HepG2 (cell line): ENCODE results near the gene INAFM1. TPM values are rescaled to one million over a fixed set of nuclear protein-coding genes. Genes with fewer than 3 reads are reported as not detected.

Experiments
- BORCS8-MEF2B ChIP-seq: sonication (generic); formaldehyde crosslinking; IDR thresholded peaks from 2 replicates; pipeline ENCODE4 v1.8.0; 2022; ENCODE audit warnings: mild to moderate bottlenecking, missing genetic modification reagents
- MIER3 ChIP-seq: IDR thresholded peaks from 2 replicates; pipeline ENCODE4 v1.6.1; 2016; ENCODE audit warnings: missing compliant biosample characterization, borderline replicate concordance
- MYC ChIP-seq: sonication (generic); formaldehyde crosslinking; IDR thresholded peaks from 2 replicates; pipeline ENCODE4 v1.9.0; 2021; ENCODE audit warnings: missing genetic modification reagents, borderline replicate concordance
- RFX1 ChIP-seq: fragments of 450-650 bp; IDR thresholded peaks from 2 replicates; pipeline ENCODE4 v1.6.1; 2017
- SIN3B ChIP-seq: fragments of 150-350 bp; IDR thresholded peaks from 2 replicates; pipeline ENCODE4 v1.6.1; 2014; ENCODE audit warnings: low read length
- SIX4 ChIP-seq: sonication (generic); formaldehyde crosslinking; IDR thresholded peaks from 2 replicates; pipeline ENCODE4 v1.4.0; 2020; ENCODE audit warnings: missing genetic modification reagents
- SOX6 ChIP-seq, 2 experiments: fragments of 450-650 bp in 1 of 2; sonication (generic) in 1 of 2; formaldehyde crosslinking in 1 of 2; IDR thresholded peaks; 2 replicates each; pipeline versions ENCODE4 v1.4.0 to v1.6.1; 2017 to 2020; ENCODE audit warnings: antibody characterized with exemption in 1 of 2, mild to moderate bottlenecking in 1 of 2, missing genetic modification reagents in 1 of 2
- ZBTB25 ChIP-seq: IDR thresholded peaks from 2 replicates; pipeline ENCODE4 v1.6.1; 2018; ENCODE audit warnings: missing genetic modification reagents
- ZFP82 ChIP-seq: sonication (generic); formaldehyde crosslinking; IDR thresholded peaks from 2 replicates; pipeline ENCODE4 v1.5.1; 2020; ENCODE audit warnings: mild to moderate bottlenecking, missing genetic modification reagents, borderline replicate concordance
- ZNF224 ChIP-seq: sonication (generic); formaldehyde crosslinking; IDR thresholded peaks from 2 replicates; pipeline ENCODE4 v1.5.0; 2020; ENCODE audit warnings: mild to moderate bottlenecking, missing genetic modification reagents
- ZNF329 ChIP-seq: sonication (generic); formaldehyde crosslinking; IDR thresholded peaks from 2 replicates; pipeline ENCODE4 v1.9.0; 2021; ENCODE audit warnings: low read depth, mild to moderate bottlenecking, missing genetic modification reagents
- ZNF333 ChIP-seq: sonication (generic); formaldehyde crosslinking; IDR thresholded peaks from 2 replicates; pipeline ENCODE4 v1.4.0; 2020; ENCODE audit warnings: mild to moderate bottlenecking, missing genetic modification reagents, borderline replicate concordance
- ZNF512 ChIP-seq: sonication (generic); formaldehyde crosslinking; IDR thresholded peaks from 2 replicates; pipeline ENCODE4 v1.4.0; 2020; ENCODE audit warnings: mild to moderate bottlenecking, missing genetic modification reagents
- ZNF589 ChIP-seq: sonication (generic); formaldehyde crosslinking; conservative IDR thresholded peaks from 2 replicates; pipeline ENCODE4 v1.8.0; 2022; ENCODE audit warnings: mild to moderate bottlenecking, moderate library complexity, missing genetic modification reagents
- ZNF614 ChIP-seq: IDR thresholded peaks from 2 replicates; pipeline ENCODE4 v1.6.1; 2018; ENCODE audit warnings: missing biosample characterization, missing genetic modification reagents, inconsistent platforms, borderline replicate concordance
- ZNF776 ChIP-seq: sonication (generic); formaldehyde crosslinking; IDR thresholded peaks from 2 replicates; pipeline ENCODE4 v1.4.0; 2020; ENCODE audit warnings: mild to moderate bottlenecking, missing genetic modification reagents
- ZNF883 ChIP-seq: sonication (generic); formaldehyde crosslinking; IDR thresholded peaks from 2 replicates; pipeline ENCODE4 v1.5.1; 2020; ENCODE audit warnings: mild to moderate bottlenecking, missing genetic modification reagents; ENCODE audit errors: not compliant biosample characterization
- polyA plus RNA-seq, 8 experiments: library from polyadenylated mRNA; depleted of rRNA in 3 of 8; stranded (reverse) in 7 of 8; unstranded in 1 of 8; fragments of >200 nt; fragmentation: Illumina TruSeq in 4 of 8; extraction: Trizol in 4 of 8; gene quantifications; 2 replicates each; pipeline versions ENCODE4 v1.2.1 to v1.2.3, GENCODE V29; 2011 to 2016; ENCODE audit warnings: low read depth in 4 of 8, missing spikeins in 1 of 8, mixed read lengths in 1 of 8; ENCODE audit not compliant: insufficient read depth in 1 of 8
- total RNA-seq, 5 experiments: library from RNA; depleted of rRNA; stranded (reverse); fragments of >200 nt; fragmentation: Illumina TruSeq; extraction: Trizol; gene quantifications; 2 replicates each; pipeline ENCODE4 v1.2.3, GENCODE V29; 2016; ENCODE audit warnings: low read depth in 1 of 5
- TF ChIP-seq, protein P1 (sequence below): sonication (generic); formaldehyde crosslinking; IDR thresholded peaks from 2 replicates; pipeline ENCODE4 v1.4.0; 2020; ENCODE audit warnings: missing genetic modification reagents
- TF ChIP-seq, protein P2 (sequence below): sonication (generic); formaldehyde crosslinking; IDR thresholded peaks from 2 replicates; pipeline ENCODE4 v1.4.0; 2020; ENCODE audit warnings: missing genetic modification reagents
- TF ChIP-seq, protein P3 (sequence below): sonication (generic); formaldehyde crosslinking; IDR thresholded peaks from 2 replicates; pipeline ENCODE4 v1.4.0; 2020; ENCODE audit warnings: mild to moderate bottlenecking, missing genetic modification reagents
- TF ChIP-seq, protein P4 (sequence below): IDR thresholded peaks from 2 replicates; pipeline ENCODE4 v1.6.1; 2016; ENCODE audit warnings: control low read depth

The INAFM1 gene
- total and polyA plus RNA-seq, 2 of the 13 experiments (the other 11 are each of a cell fraction or from before 2014, with no cell fraction given) = 0.88 to 1.9 TPM

DNA sequence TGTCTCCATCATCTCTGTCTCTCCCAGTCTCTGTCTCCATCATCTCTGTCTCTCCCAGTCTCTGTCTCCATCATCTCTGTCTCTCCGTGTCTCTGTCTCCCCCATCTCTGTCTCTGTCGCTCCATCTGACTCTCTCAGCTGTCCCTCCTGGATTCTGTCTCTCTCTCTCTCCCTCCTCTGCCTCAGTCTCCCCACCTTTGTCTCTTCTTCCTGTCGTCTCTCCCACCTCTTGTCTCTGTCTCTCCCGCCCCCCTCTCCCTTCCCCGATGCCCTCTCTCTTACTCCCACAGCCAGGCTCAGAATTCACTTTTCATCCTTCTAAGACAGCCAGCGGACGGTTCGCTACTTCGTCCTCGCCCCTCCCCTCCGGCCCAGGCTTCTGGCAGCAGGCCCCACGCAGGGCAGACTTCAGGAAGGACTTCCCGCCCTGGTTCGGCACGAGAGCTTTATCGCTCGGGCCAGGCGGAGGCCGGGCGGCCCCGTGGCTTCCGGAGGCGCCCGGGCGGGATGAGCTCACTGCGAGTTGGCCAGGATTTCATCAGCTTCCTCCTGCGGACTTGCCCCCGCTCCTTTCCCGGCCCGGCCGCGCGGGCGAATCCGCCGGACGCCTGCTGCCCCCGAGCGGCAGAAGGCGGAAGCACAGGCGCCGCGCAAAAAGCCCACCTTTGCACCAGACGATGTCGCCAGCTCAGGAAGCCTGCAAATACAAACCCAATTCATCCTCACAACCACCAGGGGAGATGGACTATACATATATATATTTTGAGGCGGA lies 30.7 kb upstream of the INAFM1 start (continued):
- TF ChIP-seq, protein P1, sequence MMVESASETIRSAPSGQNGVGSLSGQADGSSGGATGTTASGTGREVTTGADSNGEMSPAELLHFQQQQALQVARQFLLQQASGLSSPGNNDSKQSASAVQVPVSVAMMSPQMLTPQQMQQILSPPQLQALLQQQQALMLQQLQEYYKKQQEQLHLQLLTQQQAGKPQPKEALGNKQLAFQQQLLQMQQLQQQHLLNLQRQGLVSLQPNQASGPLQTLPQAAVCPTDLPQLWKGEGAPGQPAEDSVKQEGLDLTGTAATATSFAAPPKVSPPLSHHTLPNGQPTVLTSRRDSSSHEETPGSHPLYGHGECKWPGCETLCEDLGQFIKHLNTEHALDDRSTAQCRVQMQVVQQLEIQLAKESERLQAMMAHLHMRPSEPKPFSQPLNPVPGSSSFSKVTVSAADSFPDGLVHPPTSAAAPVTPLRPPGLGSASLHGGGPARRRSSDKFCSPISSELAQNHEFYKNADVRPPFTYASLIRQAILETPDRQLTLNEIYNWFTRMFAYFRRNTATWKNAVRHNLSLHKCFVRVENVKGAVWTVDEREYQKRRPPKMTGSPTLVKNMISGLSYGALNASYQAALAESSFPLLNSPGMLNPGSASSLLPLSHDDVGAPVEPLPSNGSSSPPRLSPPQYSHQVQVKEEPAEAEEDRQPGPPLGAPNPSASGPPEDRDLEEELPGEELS = peak; percentile 55; the same call in 1 of the 2 replicates
- TF ChIP-seq SIN3B (no peak), MIER3 (CRISPR knock-in tag) (peak; percentile 71; the same call in 1 of the 2 replicates), SOX6 (IDR thresholded peaks at IDR 0.05) (no peak), SOX6 (CRISPR knock-in tag; IDR thresholded peaks at IDR 0.05) (peak; percentile 91), ZNF333 (CRISPR knock-in tag) (peak; percentile 83), MYC (CRISPR knock-in tag) (peak; percentile 91), ZNF883 (CRISPR knock-in tag) (peak; percentile 45), BORCS8-MEF2B (CRISPR knock-in tag) (no peak), ZNF589 (CRISPR knock-in tag) (peak; percentile 66), ZNF614 (CRISPR knock-in tag) (peak; percentile 77; the same call in 1 of the 2 replicates), ZNF512 (CRISPR knock-in tag) (no peak), ZFP82 (CRISPR knock-in tag) (no peak), SIX4 (CRISPR knock-in tag) (no peak), ZNF329 (CRISPR knock-in tag) (peak; percentile 79; the same call in 1 of the 2 replicates), ZNF776 (peak; percentile 98), RFX1 (no peak), ZBTB25 (CRISPR knock-in tag) (peak; percentile 92), ZNF224 (CRISPR knock-in tag) (no peak)
- TF ChIP-seq, protein P2, sequence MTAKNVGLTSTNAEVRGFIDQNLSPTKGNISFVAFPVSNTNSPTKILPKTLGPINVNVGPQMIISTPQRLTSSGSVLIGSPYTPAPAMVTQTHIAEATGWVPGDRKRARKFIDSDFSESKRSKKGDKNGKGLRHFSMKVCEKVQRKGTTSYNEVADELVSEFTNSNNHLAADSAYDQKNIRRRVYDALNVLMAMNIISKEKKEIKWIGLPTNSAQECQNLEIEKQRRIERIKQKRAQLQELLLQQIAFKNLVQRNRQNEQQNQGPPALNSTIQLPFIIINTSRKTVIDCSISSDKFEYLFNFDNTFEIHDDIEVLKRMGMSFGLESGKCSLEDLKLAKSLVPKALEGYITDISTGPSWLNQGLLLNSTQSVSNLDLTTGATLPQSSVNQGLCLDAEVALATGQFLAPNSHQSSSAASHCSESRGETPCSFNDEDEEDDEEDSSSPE (CRISPR knock-in tag) = peak; percentile 89
- TF ChIP-seq, protein P3, sequence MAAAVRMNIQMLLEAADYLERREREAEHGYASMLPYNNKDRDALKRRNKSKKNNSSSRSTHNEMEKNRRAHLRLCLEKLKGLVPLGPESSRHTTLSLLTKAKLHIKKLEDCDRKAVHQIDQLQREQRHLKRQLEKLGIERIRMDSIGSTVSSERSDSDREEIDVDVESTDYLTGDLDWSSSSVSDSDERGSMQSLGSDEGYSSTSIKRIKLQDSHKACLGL (CRISPR knock-in tag) = peak; percentile 93
- TF ChIP-seq, protein P4, sequence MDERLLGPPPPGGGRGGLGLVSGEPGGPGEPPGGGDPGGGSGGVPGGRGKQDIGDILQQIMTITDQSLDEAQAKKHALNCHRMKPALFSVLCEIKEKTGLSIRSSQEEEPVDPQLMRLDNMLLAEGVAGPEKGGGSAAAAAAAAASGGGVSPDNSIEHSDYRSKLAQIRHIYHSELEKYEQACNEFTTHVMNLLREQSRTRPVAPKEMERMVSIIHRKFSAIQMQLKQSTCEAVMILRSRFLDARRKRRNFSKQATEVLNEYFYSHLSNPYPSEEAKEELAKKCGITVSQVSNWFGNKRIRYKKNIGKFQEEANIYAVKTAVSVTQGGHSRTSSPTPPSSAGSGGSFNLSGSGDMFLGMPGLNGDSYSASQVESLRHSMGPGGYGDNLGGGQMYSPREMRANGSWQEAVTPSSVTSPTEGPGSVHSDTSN (CRISPR knock-in tag) = no peak
